Right renal pelvis (tissue), 4 donors: ENCODE data around the gene PLEKHB1. TPM values are rescaled to one million over a fixed set of nuclear protein-coding genes. Genes with fewer than 3 reads are reported as not detected.
"Not testable (repeated sequence)": the region's sequence is repeated elsewhere in the genome, so short reads cannot be mapped to it uniquely, and the experiment has no call there.

Source experiments
- DNase-seq, 4 donors: peaks; one replicate each; pipeline ENCODE4 v3.0.0-alpha.2; 2013; ENCODE audit warnings: low read depth in 4 of 4, low spot score in 3 of 4, missing footprints in 1 of 4
- polyA plus RNA-seq, 4 donors: library from polyadenylated mRNA; unstranded; fragments of 120-200 nt; gene quantifications; one replicate each; pipeline ENCODE4 v1.2.1, GENCODE V29; 2013; ENCODE audit not compliant: insufficient read length in 4 of 4

PLEKHB1 gene
- polyA plus RNA-seq, 4 donors = 16.6 to 18.5 (median 17.3) TPM

GRCh38 chr11:73667891-73668290 lies 21.5 kb downstream of the PLEKHB1 start:
- no peak for DNase-seq

GRCh38 chr11:73670808-73671207 lies 24.4 kb downstream of the PLEKHB1 start:
- no peak for DNase-seq

- DNase-seq = no peak
Measured at GRCh38 chr11:73671701-73672100, 25.3 kb downstream of the PLEKHB1 start.

GRCh38 chr11:73676552-73676951 lies 30.2 kb downstream of the PLEKHB1 start:
- not testable (repeated sequence) for DNase-seq

- DNase-seq = no peak
Measured at GRCh38 chr11:73680687-73681086, 34.3 kb downstream of the PLEKHB1 start.

GRCh38 chr11:73693899-73694525 lies 47.6 kb downstream of the PLEKHB1 start:
- no peak for DNase-seq

- DNase-seq = no peak
Measured at GRCh38 chr11:73705053-73705452, 58.7 kb downstream of the PLEKHB1 start.

GRCh38 chr11:73710964-73711363 lies 64.6 kb downstream of the PLEKHB1 start:
- no peak for DNase-seq

Other genes starting within 250 kb of the PLEKHB1 start
- gene FAM168A, start 48.5 kb upstream of the PLEKHB1 start, polyA plus RNA-seq = 10 to 100 TPM; 44.3 to 46.4 (median 44.9) TPM
- gene RAB6A, start 114.5 kb downstream of the PLEKHB1 start, polyA plus RNA-seq = 100 to 1,000 TPM; 117 to 132 (median 129) TPM
- 10 to 100 TPM; 63.7 to 71.8 (median 67.6) TPM for gene MRPL48, start 141.3 kb downstream of the PLEKHB1 start, polyA plus RNA-seq
- 10 to 100 TPM; 66.9 to 76.0 (median 69.5) TPM for gene COA4, start 230.3 kb downstream of the PLEKHB1 start, polyA plus RNA-seq
- gene PAAF1, start 230.4 kb downstream of the PLEKHB1 start, polyA plus RNA-seq = 10 to 100 TPM; 29.6 to 36.5 (median 34.7) TPM